Kidney tubule cell (primary cell): ENCODE data around the gene CMTM2.
"Not testable (repeated sequence)": the region's sequence is repeated elsewhere in the genome, so short reads cannot be mapped to it uniquely, and the experiment has no call there.

ENCODE experiments used
- DNase-seq: peaks from one replicate; pipeline ENCODE4 v3.0.0-alpha.2; 2018; ENCODE audit warnings: low spot score

Gene CMTM2

GRCh38 chr16:66630561-66631260 is 51.4 kb downstream of the CMTM2 start:
- not testable (repeated sequence) for DNase-seq

- DNase-seq = not testable (repeated sequence)
These were observed 52.3 kb downstream of the CMTM2 start for GRCh38 chr16:66631558-66631957.

- DNase-seq = no peak
These were observed 55.4 kb downstream of the CMTM2 start for GRCh38 chr16:66634527-66635196.

GRCh38 chr16:66635406-66635805 is 56.1 kb downstream of the CMTM2 start:
- DNase-seq = no peak

GRCh38 chr16:66636199-66636598 is 56.9 kb downstream of the CMTM2 start:
- DNase-seq = no peak

- no peak for DNase-seq
These were observed 58.5 kb downstream of the CMTM2 start for GRCh38 chr16:66637806-66638205.
